NCI-H460 (cell line): ENCODE data around the gene TEF. TPM values are rescaled to one million over a fixed set of nuclear protein-coding genes. Genes with fewer than 3 reads are reported as not detected.

Experiments used
- DNase-seq: peaks from one replicate; pipeline ENCODE4 v3.0.0-alpha.2; 2016; ENCODE audit warnings: low read depth; ENCODE audit errors: extremely low read depth
- small RNA-seq, 2 experiments: library from RNA; depleted of rRNA; stranded (forward); fragments of <200 nt; gene quantifications; one replicate each; pipeline ENCODE3, GENCODE V24; 2014
- total RNA-seq: library from RNA; depleted of rRNA; stranded (reverse); fragments of >200 nt; shearing (Covaris generic); gene quantifications from 2 replicates; pipeline ENCODE4 v1.2.3, GENCODE V29; 2014; rRNA removed

TEF gene
- total RNA-seq, 1 experiment from 2014 or later: 1.1 TPM

DNA sequence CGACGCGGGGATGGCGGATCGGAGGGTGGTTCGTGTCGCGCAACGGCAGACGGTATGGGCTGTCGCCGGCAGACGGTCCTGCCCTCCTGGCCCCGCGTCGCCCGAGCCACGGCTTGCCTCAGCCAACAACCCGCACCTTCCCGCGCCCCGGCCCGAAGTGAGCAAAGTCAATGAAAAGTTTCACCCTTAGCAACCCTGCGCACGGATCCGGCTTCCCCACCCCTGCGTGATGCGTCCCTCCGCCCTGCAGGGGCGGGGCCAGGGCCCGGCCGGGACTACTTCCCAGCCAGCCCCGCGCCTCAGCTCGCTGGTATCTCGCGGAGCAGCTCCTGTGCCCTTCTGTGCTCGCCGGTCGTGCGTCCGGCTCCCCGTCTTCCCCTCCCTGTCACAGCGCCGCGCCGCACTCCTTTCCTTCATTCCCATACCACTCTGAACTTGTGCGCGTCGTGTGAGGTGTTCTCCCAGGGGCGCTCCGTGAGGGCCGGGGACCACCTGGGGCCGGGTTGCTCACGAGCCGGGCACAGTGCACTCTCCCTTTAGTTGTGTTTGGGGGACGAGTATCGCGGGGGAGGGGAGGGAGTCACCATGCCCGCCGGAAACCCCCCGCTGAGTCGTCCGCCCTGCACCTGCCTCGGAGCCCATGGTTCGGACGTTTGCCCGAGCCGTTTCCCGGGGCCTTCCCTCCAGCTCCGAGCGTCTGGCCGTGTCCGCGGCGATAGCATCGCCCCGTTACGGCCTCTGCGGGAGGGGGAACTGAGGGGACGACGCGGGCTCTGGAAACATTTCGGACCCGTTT, 65.1 kb downstream of the TEF start, which contains the start of gene TOB2:
TSS of gene TOB2 (minus strand) at position 163 of the 796 bp plus-strand sequence. CDS start 9,456 bp downstream, outside the sequence.
- peak; percentile 87 for DNase-seq

DNA sequence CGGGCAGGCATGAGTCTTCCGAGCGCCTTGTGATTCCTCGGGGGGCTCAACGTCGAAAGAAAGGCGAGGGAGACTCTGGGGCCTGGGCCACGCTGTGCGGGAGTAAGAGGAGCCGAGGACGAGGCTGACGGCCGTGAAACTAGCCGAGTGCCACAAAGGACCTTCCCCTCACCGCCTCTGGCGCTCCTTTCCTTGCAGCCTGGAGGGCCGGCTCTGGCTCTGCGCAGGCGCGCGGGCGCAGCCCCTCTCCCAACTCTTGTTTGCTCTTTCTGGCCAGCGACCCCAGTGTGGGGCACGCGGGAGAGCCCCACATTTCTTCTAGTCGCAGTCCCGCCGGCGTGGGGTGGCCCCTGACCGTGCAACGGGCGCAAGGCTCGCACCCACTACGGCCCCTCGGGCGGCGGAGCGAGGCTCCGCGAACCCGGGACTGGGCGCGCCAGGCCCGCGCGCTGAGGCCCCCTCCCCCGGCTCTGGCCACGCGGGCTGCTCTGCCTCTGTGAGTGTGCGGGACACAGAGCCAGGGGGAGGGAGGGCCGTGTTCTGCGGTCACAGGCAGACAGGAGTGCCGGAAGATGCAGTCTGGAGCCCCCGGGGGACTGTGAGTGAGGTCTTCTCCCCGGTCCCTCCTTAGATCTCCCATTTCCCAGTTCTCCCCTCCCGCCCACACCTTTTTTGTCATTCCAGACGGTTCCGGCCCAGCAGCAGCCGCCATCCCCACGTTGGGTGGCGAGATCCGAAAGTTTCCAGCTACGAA, 65.9 kb downstream of the TEF start:
- DNase-seq: peak; percentile 36

DNA sequence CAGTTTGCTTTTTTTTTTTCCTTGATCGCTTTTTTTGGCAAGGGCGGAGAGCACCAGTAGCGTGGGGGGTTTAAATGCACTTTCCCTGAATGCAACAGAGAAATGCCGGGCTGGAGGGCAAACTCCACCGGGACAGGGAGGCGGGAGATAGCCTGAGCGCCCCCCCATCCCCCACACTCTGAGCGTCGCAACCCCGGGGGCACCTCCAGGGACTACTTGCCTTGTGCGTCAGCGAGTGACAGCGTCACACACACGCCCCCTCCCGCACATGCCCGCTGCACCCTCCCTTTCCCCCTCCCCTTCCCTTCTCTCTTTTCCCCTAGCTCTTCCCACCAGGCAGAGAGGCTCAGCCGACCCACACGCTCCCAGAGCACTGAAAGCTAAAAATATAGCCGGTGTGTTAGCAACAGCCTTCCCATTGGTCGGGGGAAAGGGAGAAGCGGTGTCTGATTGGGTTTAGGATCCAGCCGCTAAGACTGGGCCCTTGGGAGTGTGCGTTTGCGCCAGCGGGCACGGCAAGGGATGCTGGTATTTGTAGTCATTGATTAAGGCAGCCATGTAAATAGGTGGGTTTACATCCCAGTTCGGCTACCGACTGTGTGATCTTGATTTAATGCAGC, 66.6 kb downstream of the TEF start:
- DNase-seq: peak; percentile 98

Small RNA genes lying within 50 kb of the gene (small RNA-seq; reads per million reads assigned to genes)
- gene RNU6-495P: 0 reads per million in 2 experiments

Other genes starting within 250 kb of the TEF start
- gene L3MBTL2, start 176.6 kb upstream of the TEF start, total RNA-seq: 16.4 and 16.9 TPM in 2 replicates
- gene CHADL, start 141.0 kb upstream of the TEF start, total RNA-seq: 0.09 and 0.15 TPM in 2 replicates
- 44.2 and 47.0 TPM in 2 replicates for gene RANGAP1, start 95.8 kb upstream of the TEF start, total RNA-seq
- 23.5 and 23.7 TPM in 2 replicates for gene ZC3H7B, start 80.4 kb upstream of the TEF start, total RNA-seq
- gene TOB2, start 64.9 kb downstream of the TEF start, total RNA-seq: 16.1 and 18.2 TPM in 2 replicates
- gene PHF5A, start 86.8 kb downstream of the TEF start, total RNA-seq: 66.8 and 69.2 TPM in 2 replicates
- 66.1 and 72.0 TPM in 2 replicates for gene ACO2, start 87.2 kb downstream of the TEF start, total RNA-seq
- gene POLR3H, start 162.5 kb downstream of the TEF start, total RNA-seq: 10.8 and 12.3 TPM in 2 replicates
- not detected in 2 replicates for gene CSDC2, start 179.1 kb downstream of the TEF start, total RNA-seq
- gene PMM1, start 207.9 kb downstream of the TEF start, total RNA-seq: 9.5 and 14.4 TPM in 2 replicates
- gene DESI1, start 239.1 kb downstream of the TEF start, total RNA-seq: 26.3 and 32.4 TPM in 2 replicates
- gene XRCC6, start 239.4 kb downstream of the TEF start, total RNA-seq: 329 and 336 TPM in 2 replicates